Measurements from ENCODE around the gene GGTA1.

GRCh38 chr9:121500165-121500478, 478 bp upstream of the GGTA1 start:
- TF ChIP-seq POLR2A (IDR thresholded peaks at IDR 0.05) (no peak), POLR2AphosphoS5 (IDR thresholded peaks at IDR 0.05) (no peak)

Data from transverse colon (tissue), 3 donors.